ENCODE measurements around the gene CLEC18A.
"Not testable (repeated sequence)": the region's sequence is repeated elsewhere in the genome, so short reads cannot be mapped to it uniquely, and the experiment has no call there.

Gene CLEC18A

DNA sequence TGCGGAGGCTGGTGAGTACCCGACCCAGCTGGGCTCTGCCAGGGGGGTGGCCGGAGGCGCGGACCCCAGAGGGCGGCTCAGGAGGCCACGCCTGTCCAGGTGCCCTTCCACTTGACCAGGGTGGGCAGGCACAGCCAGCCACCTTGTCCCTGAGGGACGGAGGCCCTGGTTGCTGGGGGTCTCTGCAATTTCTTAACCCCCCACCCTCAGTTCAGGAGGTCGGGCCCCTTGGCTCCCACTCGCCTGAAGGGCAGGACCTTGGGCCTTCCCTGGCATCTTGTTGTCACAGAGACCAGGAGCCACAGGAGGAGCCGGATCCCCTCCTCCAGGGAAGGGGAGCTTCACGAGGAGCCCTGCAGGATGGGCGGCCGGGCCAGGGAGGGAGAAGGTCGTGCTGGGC lies 982 bp downstream of the CLEC18A start:
- DNase-seq (ENCODE audit: low spot score), result not testable (repeated sequence)

DNA sequence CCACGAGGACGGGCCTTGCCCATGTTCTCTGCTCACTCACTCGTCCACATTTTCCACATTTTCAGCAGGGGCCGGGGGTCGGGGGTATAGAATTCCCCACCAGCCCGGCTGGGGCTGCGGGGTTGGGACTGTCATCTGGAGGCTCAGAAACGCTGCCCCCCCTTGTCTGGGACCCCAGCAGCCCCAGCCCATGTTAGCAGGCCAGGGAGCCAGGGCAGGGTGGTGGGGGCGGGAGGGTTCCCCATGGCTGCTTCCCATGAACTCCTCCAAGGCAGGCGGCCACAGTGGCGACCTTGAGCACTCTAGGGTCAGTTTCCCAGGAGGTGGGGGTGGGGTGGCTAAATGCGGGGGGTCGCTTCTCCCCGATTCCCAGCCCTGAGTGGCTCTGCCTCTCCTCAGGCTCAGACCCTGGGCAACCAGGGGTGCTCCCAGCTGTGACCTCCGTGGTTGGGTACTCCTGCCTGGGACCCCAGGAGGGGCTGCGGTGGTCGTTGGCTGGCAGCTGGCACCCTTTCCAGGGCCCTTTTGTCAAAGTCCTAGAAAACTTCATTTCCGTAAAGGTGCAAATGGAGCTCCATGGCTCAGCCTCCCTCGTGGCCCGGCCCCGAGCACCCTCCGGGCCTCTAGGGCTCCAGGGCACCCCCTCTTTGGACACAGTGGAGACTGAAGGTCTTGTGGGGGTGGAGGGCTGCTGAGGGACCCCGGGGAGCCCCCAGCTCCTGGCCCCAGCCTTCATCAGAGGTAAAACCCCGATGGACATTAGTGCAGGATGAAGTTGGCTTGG lies 1.6 kb downstream of the CLEC18A start:
- not testable (repeated sequence) for DNase-seq (ENCODE audit: low spot score)

DNA sequence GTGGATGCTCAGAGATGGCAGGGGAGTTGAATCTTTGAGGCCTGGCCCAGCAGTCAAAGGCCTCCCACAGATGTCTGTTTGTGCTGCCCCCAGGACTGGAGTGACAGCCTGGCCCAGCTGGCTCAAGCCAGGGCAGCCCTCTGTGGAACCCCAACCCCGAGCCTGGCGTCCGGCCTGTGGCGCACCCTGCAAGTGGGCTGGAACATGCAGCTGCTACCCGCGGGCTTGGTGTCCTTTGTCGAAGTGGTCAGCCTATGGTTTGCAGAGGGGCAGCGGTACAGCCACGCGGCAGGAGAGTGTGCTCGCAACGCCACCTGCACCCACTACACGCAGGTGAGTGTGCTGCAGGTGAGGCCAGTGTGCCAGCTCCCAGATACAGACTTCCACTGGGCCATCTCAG lies 3.1 kb downstream of the CLEC18A start:
- not testable (repeated sequence) for DNase-seq (ENCODE audit: low spot score)

DNA sequence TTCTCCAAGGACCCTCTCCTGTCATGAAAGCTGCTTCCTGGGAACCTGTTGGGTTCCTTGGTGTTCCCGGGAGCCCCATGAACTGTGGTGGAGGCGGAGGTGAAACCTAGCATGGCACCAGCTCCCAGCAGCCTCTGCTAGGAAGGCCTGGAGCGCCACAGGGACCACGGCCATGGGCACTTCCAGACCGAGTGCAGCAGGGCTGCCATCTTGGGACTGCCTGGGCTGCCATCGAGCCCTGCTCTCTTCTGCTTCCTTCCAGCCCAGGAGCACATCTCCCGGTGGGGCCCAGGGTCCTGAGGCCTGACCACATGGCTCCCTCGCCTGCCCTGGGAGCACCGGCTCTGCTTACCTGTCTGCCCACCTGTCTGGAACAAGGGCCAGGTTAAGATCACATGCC lies 12.2 kb downstream of the CLEC18A start:
- not testable (repeated sequence) for DNase-seq (ENCODE audit: low spot score)

DNA sequence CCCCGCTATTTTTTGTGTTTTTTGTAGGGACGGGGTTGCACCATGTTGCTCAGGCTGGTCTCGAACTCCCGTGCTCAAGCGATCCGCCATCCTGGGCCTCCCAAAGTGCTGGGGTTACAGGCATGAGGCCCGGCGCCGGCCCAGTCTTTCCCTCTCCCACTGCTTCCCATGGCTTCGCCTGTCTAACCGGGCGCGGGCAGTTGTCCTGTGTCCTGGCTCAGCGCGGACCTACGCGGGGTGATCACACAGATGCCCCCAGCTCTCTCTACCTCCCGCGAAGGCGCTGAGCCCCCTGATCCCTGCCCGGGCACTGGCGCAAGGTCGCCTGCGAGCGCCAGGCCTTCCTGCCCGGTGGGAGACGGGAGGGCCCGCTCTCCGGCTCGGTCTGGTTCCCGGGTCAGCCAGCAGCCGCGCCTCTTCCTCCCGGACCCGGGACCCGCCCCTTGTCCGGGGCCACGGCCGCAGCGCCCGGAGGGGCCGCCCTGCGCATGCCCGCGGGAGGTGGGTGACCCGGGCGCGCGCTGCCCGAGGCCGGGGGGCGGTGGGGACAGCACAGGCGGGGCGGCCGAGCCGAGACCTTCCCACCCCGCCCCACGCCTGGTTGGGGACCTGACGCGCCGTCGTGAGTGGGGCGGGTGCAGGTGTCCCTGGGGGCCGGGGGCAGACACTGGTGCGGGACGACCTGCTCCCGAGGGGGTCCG lies 14.0 kb downstream of the CLEC18A start:
- not testable (repeated sequence) for DNase-seq (ENCODE audit: low spot score)

DNA sequence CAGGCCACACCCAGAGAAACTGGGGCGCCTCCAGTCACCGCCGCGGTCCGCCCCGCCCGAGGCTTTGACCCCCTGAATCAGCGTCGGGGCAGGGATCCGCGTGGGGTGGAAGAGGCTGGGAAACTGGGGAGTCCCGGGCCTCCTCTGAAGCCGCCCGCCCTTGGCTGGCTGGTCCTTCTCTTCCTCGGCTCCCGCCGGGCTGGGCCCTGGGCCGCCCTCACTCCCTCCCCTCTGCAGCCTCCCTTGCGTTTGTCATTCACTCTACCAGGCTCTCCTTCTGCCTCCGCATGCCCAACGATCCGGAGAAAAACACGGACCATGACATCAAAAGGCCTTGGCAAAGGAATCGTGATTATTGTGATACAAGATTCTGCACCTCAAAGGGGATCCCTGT lies 14.5 kb downstream of the CLEC18A start:
- not testable (repeated sequence) for DNase-seq (ENCODE audit: low spot score)

DNA sequence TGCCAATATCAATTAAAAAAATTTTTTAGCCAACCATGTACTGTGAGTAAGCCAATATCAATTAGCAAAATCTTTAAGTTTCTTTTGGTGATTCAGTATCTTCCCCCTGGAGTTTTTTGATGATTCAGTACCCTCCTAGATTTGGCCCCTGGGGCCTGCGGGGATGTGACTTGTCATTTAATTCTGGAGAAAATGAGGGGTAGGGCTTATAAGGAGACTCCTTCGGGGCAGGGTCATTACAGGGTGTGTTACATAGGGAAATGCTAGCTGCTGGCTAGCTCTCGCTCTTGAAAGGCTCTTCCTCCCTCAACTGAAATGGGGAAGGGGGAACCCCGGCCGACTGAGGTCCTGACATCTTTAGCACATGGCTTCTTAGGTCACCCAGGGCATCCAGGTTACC lies 16.6 kb downstream of the CLEC18A start:
- not testable (repeated sequence) for DNase-seq (ENCODE audit: low spot score)

DNA sequence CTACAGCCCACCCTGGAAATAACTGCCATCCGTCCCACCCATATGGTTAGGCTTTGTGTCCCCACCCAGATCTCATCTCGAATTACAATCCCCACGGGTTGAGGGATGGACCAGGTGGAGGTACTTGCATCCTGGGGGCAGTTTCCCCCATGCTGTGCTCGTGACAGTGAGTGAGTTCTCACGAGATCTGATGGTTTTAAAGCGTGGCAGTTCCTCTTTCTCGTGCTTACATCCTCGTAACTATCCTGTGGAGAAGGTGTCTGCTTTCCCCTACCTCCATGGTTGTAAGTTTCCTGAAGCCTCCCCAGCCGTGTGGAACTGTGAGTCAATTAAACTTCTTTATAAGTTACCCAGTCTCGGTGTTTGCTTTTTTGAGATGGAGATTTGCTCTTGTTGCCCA lies 17.0 kb downstream of the CLEC18A start:
- not testable (repeated sequence) for DNase-seq (ENCODE audit: low spot score)

DNA sequence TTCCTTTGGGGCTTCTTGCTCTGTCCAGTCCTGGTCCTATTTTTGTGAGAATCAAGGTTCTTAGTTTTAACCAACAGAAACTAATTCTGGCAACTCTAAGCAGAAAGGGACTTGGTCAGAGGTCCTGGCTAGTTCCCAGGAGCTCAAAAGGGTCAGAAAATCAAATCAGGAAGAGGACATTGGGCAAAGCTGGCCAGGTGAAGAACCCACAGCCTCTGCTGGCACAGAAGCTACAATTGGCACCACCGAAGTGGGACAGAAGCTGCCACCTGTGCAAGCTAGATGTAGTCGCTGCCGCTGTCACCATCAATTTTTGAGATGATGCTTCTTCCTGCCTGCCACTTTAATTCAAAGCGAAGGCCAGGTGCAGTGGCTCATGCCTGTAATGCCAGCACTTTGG lies 18.5 kb downstream of the CLEC18A start:
- DNase-seq (ENCODE audit: low spot score), result not testable (repeated sequence)

DNA sequence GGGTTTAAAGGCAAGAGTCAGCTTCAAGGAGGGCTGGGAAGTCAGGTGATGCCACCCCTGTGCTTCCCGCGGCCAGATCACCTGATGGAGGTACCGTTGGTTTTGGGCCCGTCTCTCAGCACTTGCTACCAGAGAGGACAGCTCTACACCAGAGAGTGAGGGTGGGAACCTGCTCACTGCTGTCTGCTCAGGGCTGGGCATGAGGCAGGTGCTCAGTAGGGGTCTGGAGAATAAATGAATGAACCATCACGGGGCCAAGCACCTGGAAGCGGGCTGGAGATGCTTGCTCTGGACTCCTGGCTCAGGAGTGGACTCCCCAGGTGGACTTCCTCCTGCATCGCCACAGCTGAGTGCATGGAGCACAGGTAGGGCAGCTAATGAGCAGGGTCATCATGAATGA lies 21.0 kb downstream of the CLEC18A start:
- DNase-seq (ENCODE audit: low spot score), result not testable (repeated sequence)

DNA sequence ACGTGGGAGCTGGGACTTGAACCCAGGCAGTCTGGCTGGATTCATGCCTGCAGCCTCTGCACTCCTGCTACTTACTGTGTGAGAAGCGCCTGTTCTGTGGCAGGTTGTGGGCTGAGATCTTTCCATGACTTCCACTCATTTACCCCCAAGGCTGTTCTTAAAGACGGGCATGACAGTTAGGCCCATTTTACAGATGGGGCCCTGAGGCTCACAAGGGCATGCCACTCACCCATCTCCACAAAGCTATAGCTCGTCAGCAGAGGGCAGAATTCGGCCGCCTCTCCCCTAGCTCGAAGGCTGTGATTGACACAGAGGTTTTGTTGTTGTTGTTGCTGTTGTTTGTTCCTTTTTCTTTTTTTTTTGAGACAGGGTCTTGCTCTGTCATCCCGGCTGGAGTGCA lies 21.8 kb downstream of the CLEC18A start:
- DNase-seq (ENCODE audit: low spot score), result not testable (repeated sequence)

DNA sequence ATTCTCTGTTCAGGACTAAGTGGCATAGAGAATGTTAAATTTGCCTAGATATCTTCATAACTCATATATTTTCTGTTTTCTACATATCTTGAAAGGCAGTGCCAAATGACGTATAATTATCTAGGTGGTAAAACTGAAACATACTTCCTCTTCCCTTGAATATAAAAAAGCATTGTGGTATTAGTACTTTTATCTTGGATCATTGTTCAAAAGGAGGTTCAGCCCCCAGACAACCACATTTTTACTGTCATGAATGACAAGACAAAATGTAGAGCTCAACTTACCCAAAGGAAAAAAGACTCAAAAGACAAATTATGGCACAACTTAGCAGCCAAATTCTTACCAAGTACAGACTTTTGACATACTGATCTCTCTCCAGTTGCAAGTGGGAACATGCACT lies 34.1 kb downstream of the CLEC18A start:
- not testable (repeated sequence) for DNase-seq (ENCODE audit: low spot score)

DNA sequence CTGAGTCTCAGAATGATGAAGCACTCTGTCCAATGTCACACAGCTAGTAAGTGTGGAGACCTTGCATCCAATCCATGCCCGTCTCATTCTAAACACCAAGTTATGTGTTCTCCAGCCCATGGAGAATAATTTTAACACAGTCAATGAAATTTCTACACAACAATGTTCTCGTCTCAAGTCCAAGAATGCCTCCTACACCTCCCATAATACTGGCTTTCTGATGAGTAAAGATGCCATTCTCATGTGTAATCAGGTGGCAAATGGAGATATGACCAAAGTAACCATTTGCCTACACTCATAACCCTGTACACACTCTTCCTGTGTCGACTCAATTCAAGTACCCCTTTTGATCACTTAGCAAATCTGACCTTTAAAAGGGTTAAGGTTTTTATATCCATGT lies 46.8 kb downstream of the CLEC18A start:
- not testable (repeated sequence) for DNase-seq (ENCODE audit: low spot score)

DNA sequence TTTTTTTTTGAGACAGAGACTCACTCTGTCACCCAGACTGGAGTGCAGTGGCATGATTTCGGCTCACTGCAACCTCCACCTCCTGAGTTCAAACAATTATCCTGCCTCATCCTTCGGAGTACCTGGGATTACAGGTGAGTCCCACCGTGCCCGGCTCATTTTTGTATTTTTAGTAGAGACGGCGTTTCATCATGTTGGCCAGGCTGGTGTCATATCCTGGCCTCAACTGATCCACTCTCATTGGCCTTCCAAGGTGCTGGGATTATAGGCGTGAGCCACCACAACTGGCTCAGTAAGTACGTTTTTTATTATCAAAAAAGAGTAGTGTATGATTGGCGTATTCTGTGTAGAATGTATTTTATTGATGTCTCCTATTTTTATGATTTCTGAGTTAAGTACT lies 48.7 kb downstream of the CLEC18A start:
- not testable (repeated sequence) for DNase-seq (ENCODE audit: low spot score)

DNA sequence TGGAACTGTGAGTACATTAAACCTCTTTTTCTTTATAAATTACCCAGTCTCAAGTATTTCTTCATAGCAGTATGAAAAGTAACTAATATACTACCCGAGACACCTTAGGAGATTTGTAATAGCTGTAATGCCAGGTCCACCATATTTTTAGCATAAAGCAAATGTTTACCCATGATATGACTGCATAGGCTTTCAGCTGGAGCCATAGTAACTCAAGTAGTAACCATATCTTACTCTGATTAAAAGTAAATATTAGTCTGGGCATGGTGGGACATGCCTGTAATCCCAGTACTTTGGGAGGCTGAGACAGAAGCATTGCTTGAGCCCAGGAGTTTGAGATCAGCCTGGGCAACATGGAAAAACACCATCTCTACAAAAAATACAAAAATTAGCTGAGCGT lies 52.4 kb downstream of the CLEC18A start:
- DNase-seq (ENCODE audit: low spot score), result not testable (repeated sequence)

DNA sequence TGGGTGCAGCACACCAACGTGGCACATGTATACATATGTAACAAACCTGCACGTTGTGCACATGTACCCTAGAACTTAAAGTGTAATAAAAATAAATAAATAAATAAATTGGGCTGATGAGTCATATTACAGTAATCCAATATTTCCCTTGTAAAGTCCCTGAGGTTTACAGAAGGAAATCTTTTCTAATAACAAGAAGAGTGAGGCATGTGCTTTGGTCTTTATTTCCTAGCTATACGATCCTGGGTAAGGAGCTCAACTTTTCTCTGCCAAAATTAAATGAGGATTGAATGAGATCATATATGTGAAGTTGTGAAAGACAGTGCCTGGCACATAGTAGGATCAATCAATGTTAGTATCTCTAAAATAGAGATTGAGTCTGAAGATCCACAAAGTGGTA lies 57.5 kb downstream of the CLEC18A start:
- DNase-seq (ENCODE audit: low spot score), result not testable (repeated sequence)

DNA sequence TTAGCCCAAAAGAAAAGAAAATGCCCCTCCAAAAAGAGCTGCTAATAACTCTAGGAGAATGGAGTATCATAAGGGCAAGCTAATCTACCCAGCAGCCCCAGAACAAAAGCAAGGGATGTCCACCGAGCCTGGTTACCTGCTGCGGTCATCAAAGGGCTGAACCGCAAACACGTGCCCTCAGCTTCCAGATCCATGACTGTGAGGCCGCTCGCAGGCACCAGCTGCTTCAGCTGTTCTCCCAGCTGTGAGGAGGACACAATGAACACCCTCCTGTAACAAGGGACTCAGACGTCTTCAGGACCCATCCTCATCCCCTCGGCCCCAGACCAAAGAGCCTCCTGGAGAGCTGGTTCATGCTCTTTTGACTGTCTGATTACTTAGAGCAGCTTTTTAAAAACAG lies 59.5 kb downstream of the CLEC18A start:
- DNase-seq (ENCODE audit: low spot score), result not testable (repeated sequence)

DNA sequence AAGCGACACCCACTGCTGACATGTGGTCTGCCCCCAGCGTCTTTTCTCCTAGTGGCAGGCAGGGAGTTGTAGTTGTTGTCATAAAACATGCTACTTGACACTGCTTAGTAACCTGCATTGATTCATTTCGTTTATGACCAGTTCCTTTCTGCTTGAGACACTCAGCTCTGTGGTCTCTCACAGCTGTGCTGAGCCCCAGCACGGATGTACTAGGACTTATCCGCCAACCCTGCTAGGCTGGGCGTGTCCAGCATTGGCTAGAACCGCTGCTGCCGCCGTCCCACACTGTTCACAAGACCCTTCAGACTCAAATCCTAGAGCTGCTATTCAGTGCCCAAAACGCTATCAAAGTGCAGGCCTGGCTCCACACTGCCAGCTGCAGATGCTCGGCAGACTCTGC lies 60.0 kb downstream of the CLEC18A start:
- DNase-seq (ENCODE audit: low spot score), result not testable (repeated sequence)

DNA sequence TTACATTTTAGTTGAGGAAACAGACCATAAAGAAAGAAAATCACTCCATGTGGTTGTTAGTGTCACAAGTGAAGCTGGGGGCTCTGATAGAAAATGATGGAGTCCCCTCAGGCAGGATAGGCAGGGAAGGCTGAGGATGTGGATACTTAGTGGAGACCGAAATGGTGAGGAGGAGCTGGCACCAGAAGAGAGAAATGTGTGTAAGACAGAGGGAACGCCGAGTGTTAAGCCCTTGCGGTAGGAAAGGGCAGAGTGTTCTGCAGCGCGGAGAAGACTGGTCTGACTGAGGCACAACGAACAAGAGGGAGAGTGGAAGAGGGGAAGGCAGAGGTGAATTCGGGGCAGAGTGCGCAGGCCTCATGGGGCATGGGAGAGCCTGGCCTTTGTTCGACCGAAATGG lies 61.2 kb downstream of the CLEC18A start:
- not testable (repeated sequence) for DNase-seq (ENCODE audit: low spot score)

DNA sequence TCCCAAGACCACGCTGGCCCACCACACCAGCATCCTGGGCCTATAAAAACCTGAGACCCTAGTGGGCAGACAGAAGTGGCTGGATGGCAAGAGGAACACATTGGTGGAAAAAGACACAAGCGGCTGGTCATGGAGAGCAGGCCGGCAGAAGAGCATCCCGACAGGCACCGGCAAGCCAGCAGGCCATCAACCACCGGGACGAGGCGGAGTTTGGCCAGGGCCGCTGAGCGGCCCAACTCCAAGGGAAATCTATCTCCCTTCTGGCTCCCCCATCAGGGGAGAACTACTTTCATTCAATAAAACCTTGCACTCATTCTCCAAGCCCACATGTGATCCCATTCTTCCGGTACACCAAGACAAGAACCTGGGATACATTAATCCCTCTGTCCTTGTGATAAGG lies 61.8 kb downstream of the CLEC18A start:
- DNase-seq (ENCODE audit: low spot score), result not testable (repeated sequence)
